Endometrial microvascular endothelial cells (primary cell): Measurements from ENCODE around the gene CDH2. TPM values are rescaled to one million over a fixed set of nuclear protein-coding genes. Genes with fewer than 3 reads are reported as not detected.

Source experiments
- in situ Hi-C: cut with HindIII; loops from 2 replicates; pipeline ENCODE4 v1.10.0; 2017; ENCODE audit warnings: low sequenced_read_pairs, low pct_unique_long_range_greater_than_20kb; ENCODE audit errors: inconsistent ontology term
- total RNA-seq: library from RNA; depleted of rRNA; stranded (reverse); fragments of >200 nt; gene quantifications from one replicate; pipeline ENCODE4 v1.2.3, GENCODE V29; 2015; ENCODE audit errors: inconsistent ontology term

CDH2 gene
- total RNA-seq, 1 donor from 2014 or later: 77.4 TPM

GRCh38 chr18:28065031-28065792 is 111.7 kb downstream of the CDH2 start:
- in situ Hi-C loops: no loop called here

DNA sequence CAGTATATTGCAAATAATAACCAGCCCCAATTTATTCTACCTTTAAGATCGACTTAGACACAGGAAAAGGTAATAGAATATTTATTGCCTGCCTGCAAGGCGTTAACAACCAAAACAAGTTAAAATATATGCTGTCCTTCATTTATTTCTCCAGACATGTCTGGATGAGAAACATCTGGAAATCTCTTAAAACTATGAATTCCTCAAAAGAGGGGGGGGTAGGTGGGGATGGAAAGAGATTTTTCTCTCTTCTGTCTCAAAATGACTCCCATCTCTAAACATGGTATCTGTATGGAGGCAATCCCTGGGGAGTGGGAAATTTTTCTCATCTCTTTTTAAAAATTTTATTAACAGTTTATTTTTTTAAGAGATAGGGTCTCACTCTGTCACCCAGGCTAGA is 113.0 kb downstream of the CDH2 start:
- in situ Hi-C loops: no loop called here

DNA sequence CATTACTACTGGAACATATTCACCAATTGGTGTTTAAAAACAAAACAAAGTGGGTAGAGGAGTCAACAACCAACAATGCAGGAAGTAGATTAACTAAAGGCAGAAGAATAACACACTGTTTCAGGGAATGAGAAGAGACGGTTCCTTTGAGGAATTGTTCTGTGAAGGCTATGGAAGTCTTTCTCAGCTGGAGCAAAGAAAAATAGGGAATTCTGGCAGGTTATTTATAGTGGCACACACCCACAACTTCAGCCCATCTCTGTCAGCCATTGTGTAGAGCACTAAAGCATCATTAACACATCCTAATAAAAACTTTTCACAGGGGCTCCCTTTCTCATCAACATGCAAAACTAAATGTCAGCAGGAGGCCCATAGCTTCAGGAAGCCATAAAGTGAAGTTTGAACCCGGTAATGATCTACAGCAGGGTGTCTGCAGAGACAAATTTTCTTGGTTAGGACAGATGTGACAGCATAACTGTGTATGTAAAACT is 113.6 kb downstream of the CDH2 start:
- in situ Hi-C loops: no loop called here

GRCh38 chr18:28062443-28062842 is 114.5 kb downstream of the CDH2 start:
- in situ Hi-C loops: no loop called here

- in situ Hi-C loops: no loop called here
Observed at GRCh38 chr18:28059861-28060260, 117.1 kb downstream of the CDH2 start.

DNA sequence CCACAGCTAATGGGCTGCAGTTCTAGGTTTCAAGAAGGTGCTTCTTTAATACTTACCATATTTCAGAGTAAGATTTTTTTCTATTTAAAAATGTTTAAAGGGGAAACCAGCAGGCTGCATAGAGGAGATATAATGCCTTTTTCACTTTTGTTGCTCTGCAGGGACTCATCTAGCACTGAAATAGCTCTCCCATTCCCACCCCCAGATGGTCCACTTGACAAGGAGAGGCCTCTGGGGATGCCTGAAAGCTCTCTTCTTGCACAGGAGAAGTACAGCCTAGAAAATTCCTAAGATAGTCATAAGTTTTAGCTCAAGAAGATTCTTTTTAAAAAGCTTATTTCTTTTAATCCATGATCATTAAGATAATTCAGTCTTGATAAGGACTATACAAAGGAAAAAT is 126.4 kb downstream of the CDH2 start:
- in situ Hi-C loops: no loop called here

- in situ Hi-C loops: no loop called here
Observed at GRCh38 chr18:28048612-28049011, 128.3 kb downstream of the CDH2 start.

GRCh38 chr18:28045880-28046279 is 131.1 kb downstream of the CDH2 start:
- in situ Hi-C loops: no loop called here

DNA sequence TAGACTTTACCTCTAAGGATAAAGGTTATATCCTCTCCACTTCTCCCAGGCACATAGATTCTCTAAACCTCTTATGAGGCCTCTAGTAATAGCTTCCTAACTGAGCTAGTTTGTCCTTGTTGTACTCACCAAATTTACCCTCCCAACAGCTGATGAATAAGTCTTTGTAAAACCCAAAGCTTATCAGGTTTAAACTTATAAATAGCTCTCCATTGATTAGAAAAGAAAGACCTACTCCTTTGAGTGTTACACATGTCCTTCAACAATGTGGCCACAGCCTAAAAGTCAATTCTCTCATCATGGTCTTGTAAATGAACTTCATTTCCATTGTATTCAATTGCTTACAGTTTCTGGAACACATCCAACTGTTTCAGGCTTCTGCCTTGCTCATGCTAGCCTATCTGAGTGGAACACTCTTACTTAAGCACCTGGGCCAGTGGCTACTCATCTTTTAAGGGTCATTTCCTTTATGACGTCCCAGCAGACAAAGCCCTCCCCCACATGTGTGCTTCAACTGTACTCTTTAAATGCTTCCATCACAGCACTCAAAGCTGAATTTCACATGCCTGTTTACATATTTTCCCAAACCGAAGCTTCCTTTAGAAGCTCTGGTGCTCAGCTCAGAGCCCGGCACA is 131.6 kb downstream of the CDH2 start:
- in situ Hi-C loops: no loop called here

DNA sequence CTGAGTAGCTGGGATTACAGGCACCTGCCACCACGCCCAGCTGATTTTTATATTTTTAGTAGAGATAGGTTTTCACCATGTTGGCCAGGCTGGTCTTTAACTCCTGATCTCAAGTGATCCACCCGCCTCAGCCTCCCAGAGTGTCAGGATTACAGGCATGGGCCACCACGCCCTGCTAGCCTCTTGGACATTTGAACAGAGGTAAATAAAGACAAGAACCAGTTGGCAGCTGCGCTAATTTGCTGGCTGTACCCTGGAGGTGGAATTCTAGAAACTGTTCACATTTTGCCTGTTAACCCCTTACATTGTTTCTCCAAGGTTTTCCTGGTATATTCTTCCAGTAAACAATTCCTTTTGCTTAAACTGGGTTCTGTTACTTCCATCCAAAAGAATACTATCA is 132.9 kb downstream of the CDH2 start:
- in situ Hi-C loops: no loop called here

DNA sequence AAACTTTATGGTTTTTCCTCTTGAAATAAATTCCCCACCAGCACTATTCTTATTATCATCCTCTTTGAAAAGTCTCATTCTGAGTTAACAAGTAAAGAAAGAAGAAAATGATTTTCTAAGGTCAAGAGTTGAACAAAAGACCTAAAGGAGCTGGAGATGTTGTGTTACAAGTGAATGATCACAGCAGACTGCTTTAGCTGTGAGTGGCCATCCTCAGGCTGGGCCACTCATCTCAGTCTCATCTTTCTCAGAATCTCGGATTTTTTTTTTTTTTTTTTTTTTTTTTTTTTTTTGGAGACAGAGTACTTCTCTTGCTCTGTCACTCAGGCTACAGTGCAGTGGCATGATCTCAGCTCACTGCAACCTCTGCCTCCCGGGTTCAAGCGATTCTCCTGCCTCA is 133.3 kb downstream of the CDH2 start:
- in situ Hi-C loops: no loop called here

GRCh38 chr18:28041366-28041765 is 135.6 kb downstream of the CDH2 start:
- in situ Hi-C loops: no loop called here

GRCh38 chr18:28040716-28041115 is 136.2 kb downstream of the CDH2 start:
- in situ Hi-C loops: no loop called here

- in situ Hi-C loops: no loop called here
Observed at GRCh38 chr18:28040211-28040610, 136.7 kb downstream of the CDH2 start.

DNA sequence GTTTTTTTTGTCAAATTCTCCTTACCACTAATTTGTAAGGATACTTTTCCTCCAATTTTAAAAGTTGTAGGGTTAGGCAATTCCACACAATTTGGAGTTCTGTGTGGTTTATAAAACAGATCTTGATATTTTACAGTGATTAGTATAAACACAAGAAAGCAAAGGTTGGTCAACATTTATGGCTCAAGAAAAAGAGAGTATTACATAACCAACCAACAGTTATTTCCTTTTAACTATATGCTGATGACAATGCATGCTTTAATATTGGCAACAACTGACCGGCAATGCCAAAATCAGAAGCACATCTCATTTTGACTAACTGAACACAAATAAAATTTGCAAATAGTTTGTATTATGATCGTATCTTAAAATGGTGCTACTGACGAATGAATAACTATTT is 137.2 kb downstream of the CDH2 start:
- in situ Hi-C loops: no loop called here

GRCh38 chr18:28039078-28039477 is 137.9 kb downstream of the CDH2 start:
- in situ Hi-C loops: no loop called here

DNA sequence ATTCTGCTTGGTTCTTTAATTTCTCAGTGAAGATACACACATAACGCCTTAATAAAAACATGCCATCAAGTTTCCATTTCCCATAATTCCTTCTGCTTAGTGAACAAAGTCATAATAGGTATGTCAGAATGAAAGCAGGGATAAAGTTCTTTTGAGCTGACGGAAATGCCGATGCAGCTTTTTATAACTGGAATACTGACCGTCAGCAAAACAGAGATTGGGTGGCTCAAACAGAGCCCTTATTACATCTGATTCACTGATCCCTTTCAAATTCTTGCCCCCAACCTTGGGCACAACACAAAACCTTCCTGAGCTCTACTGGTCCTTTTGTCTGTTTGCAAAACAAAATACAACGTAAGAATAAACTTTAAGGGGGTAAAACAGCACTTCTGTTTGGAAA is 140.4 kb downstream of the CDH2 start:
- in situ Hi-C loops: no loop called here

DNA sequence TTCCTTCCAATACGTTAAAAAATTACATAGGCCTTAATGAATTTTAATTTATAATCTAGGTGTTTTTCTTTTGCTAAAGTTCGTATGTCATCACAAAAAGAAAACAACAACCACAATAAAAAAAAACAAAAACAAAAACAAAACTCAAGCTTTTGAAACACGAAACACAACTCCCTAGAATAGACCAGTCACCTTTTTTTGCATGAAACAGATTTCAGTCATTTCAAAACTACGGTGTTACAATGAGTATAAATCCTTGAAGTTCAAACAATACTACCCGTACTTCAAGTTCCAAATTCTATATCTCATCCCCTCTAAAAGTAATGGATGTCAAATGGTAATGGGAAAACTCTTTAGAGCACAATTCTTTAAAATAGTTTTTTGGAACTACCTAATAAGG is 142.4 kb downstream of the CDH2 start:
- in situ Hi-C loops: no loop called here

DNA sequence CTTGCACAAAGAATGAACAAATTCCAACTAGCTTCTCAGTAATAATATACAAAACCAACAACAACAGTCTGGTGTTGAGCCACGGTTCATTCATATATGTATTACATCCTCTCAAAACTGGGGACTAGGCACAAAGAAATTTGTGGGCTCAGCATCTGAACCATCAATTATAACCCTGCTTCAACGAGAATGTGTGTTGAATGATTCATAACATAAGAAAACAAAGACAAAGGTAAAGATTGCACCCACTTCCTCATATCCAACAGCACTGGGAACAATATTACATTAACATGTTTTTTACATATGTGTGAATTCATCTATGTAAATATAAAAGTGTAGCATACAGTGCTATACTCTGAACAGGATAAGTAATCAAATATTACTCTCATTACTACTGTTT is 144.8 kb downstream of the CDH2 start:
- in situ Hi-C loops: no loop called here

- in situ Hi-C loops: no loop called here
Observed at GRCh38 chr18:28030458-28030857, 146.5 kb downstream of the CDH2 start.

GRCh38 chr18:28027755-28028154 is 149.2 kb downstream of the CDH2 start:
- in situ Hi-C loops: no loop called here
